ENCODE results near the gene SYVN1. TPM values are rescaled to one million over a fixed set of nuclear protein-coding genes. Genes with fewer than 3 reads are reported as not detected.
"Not testable (repeated sequence)": the region's sequence is repeated elsewhere in the genome, so short reads cannot be mapped to it uniquely, and the experiment has no call there.

Gene SYVN1
- total and polyA plus RNA-seq, 5 donors = 17.4 to 40.7 (median 32.2) TPM

- no peak overlapping the region for H3K4me3 ChIP-seq (ENCODE audit: low read length)
- no peaks in the 10 kb centered on the region for H3K9me3 ChIP-seq (ENCODE audit: control insufficient read depth, low read length)
- intact Hi-C loops (cut with DNase I) = no loop called here
- H3K27me3 ChIP-seq (ENCODE audit: control insufficient read depth, insufficient read depth) = no peaks in the 10 kb centered on the region
- 18% methylated on average over 12 of the region's 12 CpGs for WGBS
- peak; percentile 92 to 94 for ATAC-seq
- peak; percentile 86 to 94 (median 91) for DNase-seq
- peak overlapping the region; percentile 73 for H3K27ac ChIP-seq (ENCODE audit: low read length)
- H3K4me1 ChIP-seq (ENCODE audit: control insufficient read depth, insufficient read depth, low read length) = peaks cover 3% of the 10 kb centered on the region
Observed at GRCh38 chr11:65150509-65151299, 16.4 kb upstream of the SYVN1 start.

DNA sequence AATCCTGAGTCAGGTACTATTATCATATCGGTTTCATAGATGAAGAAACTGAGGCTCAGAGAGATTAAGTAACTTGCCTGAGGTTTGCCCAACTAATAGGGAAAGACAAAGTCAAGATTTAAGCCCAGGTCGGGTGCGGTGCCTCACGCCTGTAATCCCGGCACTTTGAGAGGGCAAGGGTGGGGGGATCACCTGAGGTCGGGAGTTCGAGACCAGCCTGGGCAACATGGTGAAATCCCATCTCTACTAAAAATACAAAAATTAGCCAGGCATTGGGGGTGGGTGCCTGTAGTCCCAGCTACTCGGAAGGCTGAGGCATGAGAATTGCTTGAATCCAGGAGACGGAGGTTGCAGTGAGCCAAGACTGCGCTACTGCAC is 15.8 kb upstream of the SYVN1 start:
- intact Hi-C loops (cut with DNase I); H3K4me3 ChIP-seq (ENCODE audit: low read length); H3K4me1 ChIP-seq (ENCODE audit: control insufficient read depth, insufficient read depth, low read length); H3K9me3 ChIP-seq (ENCODE audit: control insufficient read depth, low read length); DNase-seq; H3K27me3 ChIP-seq (ENCODE audit: control insufficient read depth, insufficient read depth); ATAC-seq: not testable (repeated sequence)
- peak overlapping the region; percentile 73 for H3K27ac ChIP-seq (ENCODE audit: low read length)
- WGBS = 70% methylated on average over 10 of the region's 10 CpGs

GRCh38 chr11:65148657-65149056 is 14.3 kb upstream of the SYVN1 start:
- 87% methylated on average over 5 of the region's 5 CpGs for WGBS
- H3K27me3 ChIP-seq (ENCODE audit: control insufficient read depth, insufficient read depth) = no peaks in the 10 kb centered on the region
- H3K4me3 ChIP-seq (ENCODE audit: low read length) = no peak overlapping the region
- H3K9me3 ChIP-seq (ENCODE audit: control insufficient read depth, low read length) = no peaks in the 10 kb centered on the region
- intact Hi-C loops (cut with DNase I) = no loop called here
- peaks cover 3% of the 10 kb centered on the region for H3K4me1 ChIP-seq (ENCODE audit: control insufficient read depth, insufficient read depth, low read length)
- DNase-seq (no peak), ATAC-seq (no peak)
- no peak overlapping the region for H3K27ac ChIP-seq (ENCODE audit: low read length)

DNA sequence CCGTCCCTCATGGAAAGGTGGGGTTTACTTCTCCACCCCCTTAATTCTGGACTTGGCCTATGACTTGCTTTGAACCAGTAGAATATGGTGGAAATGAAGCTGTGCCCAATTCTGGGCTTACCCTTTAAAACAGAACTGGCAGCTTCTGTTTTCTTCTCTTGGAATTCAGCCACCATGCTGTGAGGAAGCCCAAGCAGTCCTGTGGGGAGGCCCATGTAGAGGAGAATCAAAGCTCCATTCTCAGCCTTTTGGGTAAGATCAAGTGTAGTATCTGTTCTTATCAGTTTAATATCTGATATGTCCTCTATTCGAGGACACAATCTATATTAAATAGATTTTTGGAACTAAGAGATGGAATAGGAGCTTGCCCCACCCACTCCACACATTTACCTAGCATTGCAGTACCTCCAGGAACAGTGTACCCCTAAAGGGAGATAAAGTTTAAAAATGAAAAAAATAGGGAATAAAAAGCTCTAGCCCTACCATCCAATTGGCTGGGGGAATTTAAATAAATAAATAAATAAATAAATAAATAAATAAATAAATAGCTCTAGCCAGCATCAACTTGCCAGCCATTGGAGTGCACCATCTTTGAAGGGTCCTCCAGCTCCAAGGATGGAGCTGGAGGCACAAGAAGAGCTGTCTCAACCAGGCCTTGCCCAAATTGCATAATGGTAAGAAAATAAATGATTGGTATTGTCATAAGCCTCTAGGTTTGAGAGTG is 13.2 kb upstream of the SYVN1 start:
- peaks cover 3% of the 10 kb centered on the region for H3K4me1 ChIP-seq (ENCODE audit: control insufficient read depth, insufficient read depth, low read length)
- ATAC-seq (no peak), DNase-seq (no peak)
- H3K9me3 ChIP-seq (ENCODE audit: control insufficient read depth, low read length) = no peaks in the 10 kb centered on the region
- H3K4me3 ChIP-seq (ENCODE audit: low read length) = no peak overlapping the region
- intact Hi-C loops (cut with DNase I) = no loop called here
- H3K27ac ChIP-seq (ENCODE audit: low read length) = no peak overlapping the region
- WGBS = 76% methylated on average over 2 of the region's 2 CpGs
- H3K27me3 ChIP-seq (ENCODE audit: control insufficient read depth, insufficient read depth) = no peaks in the 10 kb centered on the region

GRCh38 chr11:65141896-65142494 is 7.7 kb upstream of the SYVN1 start:
- 79% methylated on average over 7 of the region's 7 CpGs for WGBS
- no peaks in the 10 kb centered on the region for H3K27me3 ChIP-seq (ENCODE audit: control insufficient read depth, insufficient read depth)
- H3K27ac ChIP-seq (ENCODE audit: low read length) = no peak overlapping the region
- H3K9me3 ChIP-seq (ENCODE audit: control insufficient read depth, low read length) = no peaks in the 10 kb centered on the region
- ATAC-seq (no peak), DNase-seq (no peak)
- intact Hi-C loops (cut with DNase I) = no loop called here
- H3K4me3 ChIP-seq (ENCODE audit: low read length) = no peak overlapping the region
- no peaks in the 10 kb centered on the region for H3K4me1 ChIP-seq (ENCODE audit: control insufficient read depth, insufficient read depth, low read length)

GRCh38 chr11:65136515-65137096 is 2.3 kb upstream of the SYVN1 start:
- ATAC-seq = no peak
- no peak overlapping the region for H3K4me3 ChIP-seq (ENCODE audit: low read length)
- peaks cover 6% of the 10 kb centered on the region for H3K4me1 ChIP-seq (ENCODE audit: control insufficient read depth, insufficient read depth, low read length)
- intact Hi-C loops (cut with DNase I) = loop anchor here in 1 of 4 donors (10.0 kb wide), 1 partner anchor 322 kb away; the partner anchor contains the start of gene MEN1
- peak in 1 of 3 donors; percentile 26 for DNase-seq
- no peak overlapping the region for H3K27ac ChIP-seq (ENCODE audit: low read length)
- H3K27me3 ChIP-seq (ENCODE audit: control insufficient read depth, insufficient read depth) = no peaks in the 10 kb centered on the region
- no peaks in the 10 kb centered on the region for H3K9me3 ChIP-seq (ENCODE audit: control insufficient read depth, low read length)
- WGBS = 86% methylated on average over 15 of the region's 15 CpGs

- intact Hi-C loops (cut with DNase I) = loop anchor here in 2 of 4 donors (2.0 to 10.0 kb wide), 2 partner anchors 45 to 321 kb away; partner anchors contain the start of genes CAPN1 (in 1 of the 2) and MEN1 (in 1 of the 2)
- 49% methylated on average over 11 of the region's 11 CpGs for WGBS
Observed at GRCh38 chr11:65135633-65136145, 1.4 kb upstream of the SYVN1 start.

GRCh38 chr11:65134952-65135632 is 773 bp upstream of the SYVN1 start:
- DNase-seq = peak; percentile 90 to 94 (median 94)
- Histone ChIP-seq H3K27ac (ENCODE audit: low read length) (peak overlapping the region; percentile 88), H3K27me3 (ENCODE audit: control insufficient read depth, insufficient read depth) (no peaks in the 10 kb centered on the region), H3K4me1 (ENCODE audit: control insufficient read depth, insufficient read depth, low read length) (peaks cover 6% of the 10 kb centered on the region), H3K4me3 (ENCODE audit: low read length) (peak overlapping the region; percentile 66), H3K9me3 (ENCODE audit: control insufficient read depth, low read length) (no peaks in the 10 kb centered on the region)
- 2% methylated on average over 24 of the region's 24 CpGs for WGBS
- peak; percentile 89 to 91 for ATAC-seq
- intact Hi-C loops (cut with DNase I) = loop anchor here in 2 of 4 donors (2.0 to 10.0 kb wide), 2 partner anchors 46 to 320 kb away; partner anchors contain the start of genes CAPN1 (in 1 of the 2) and MEN1 (in 1 of the 2)

More at GRCh38 chr11:65135633-65136145, 1.4 kb upstream of the SYVN1 start:
- peak in 1 of 3 donors; percentile 46 for DNase-seq
- peak overlapping the region; percentile 66 for H3K4me3 ChIP-seq (ENCODE audit: low read length)
- ATAC-seq = no peak
- H3K9me3 ChIP-seq (ENCODE audit: control insufficient read depth, low read length) = no peaks in the 10 kb centered on the region
- H3K4me1 ChIP-seq (ENCODE audit: control insufficient read depth, insufficient read depth, low read length) = peaks cover 6% of the 10 kb centered on the region
- H3K27ac ChIP-seq (ENCODE audit: low read length) = peak overlapping the region; percentile 88
- H3K27me3 ChIP-seq (ENCODE audit: control insufficient read depth, insufficient read depth) = no peaks in the 10 kb centered on the region

GRCh38 chr11:65133724-65134123 is 595 bp downstream of the SYVN1 start:
- Histone ChIP-seq H3K4me3 (ENCODE audit: low read length) (peak overlapping the region; percentile 66), H3K9me3 (ENCODE audit: control insufficient read depth, low read length) (no peaks in the 10 kb centered on the region), H3K27ac (ENCODE audit: low read length) (peak overlapping the region; percentile 88), H3K4me1 (ENCODE audit: control insufficient read depth, insufficient read depth, low read length) (peaks cover 6% of the 10 kb centered on the region), H3K27me3 (ENCODE audit: control insufficient read depth, insufficient read depth) (no peaks in the 10 kb centered on the region)
- intact Hi-C loops (cut with DNase I) = loop anchor here in 2 of 4 donors (2.0 to 10.0 kb wide), 2 partner anchors 47 to 319 kb away; partner anchors contain the start of genes CAPN1 (in 1 of the 2) and MEN1 (in 1 of the 2)
- WGBS = 1% methylated on average over 20 of the region's 20 CpGs
- peak; percentile 3 to 26 for ATAC-seq
- peak; percentile 78 to 86 (median 84) for DNase-seq

Measured in right cardiac atrium (tissue), 5 donors.